Lower leg skin (tissue), 4 donors: ENCODE measurements around the gene KAZN. TPM values are rescaled to one million over a fixed set of nuclear protein-coding genes. Genes with fewer than 3 reads are reported as not detected.

Experiments used
- DNase-seq, 2 donors: peaks; one replicate each; pipeline ENCODE4 v3.0.0-alpha.2; 2019; ENCODE audit warnings: low spot score in 2 of 2
- H3K4me3 ChIP-seq: fragments of 200-600 bp; sonication (generic); 2 replicates; pipeline ENCODE4 v1.5.1; 2017; ENCODE audit warnings: mild to moderate bottlenecking, low read depth; ENCODE audit not compliant: poor library complexity, severe bottlenecking
- CTCF ChIP-seq, 3 donors: fragments of 450-650 bp; IDR thresholded peaks; one replicate each; pipeline ENCODE4 v1.5.1; 2016; ENCODE audit warnings: antibody characterized with exemption in 3 of 3, mild to moderate bottlenecking in 3 of 3, moderate library complexity in 2 of 3
- POLR2A ChIP-seq, 2 donors: fragments of 450-650 bp; IDR thresholded peaks; one replicate each; pipeline ENCODE4 v1.6.1; 2016 to 2017; ENCODE audit warnings: antibody characterized with exemption in 2 of 2, mild to moderate bottlenecking in 1 of 2, moderate library complexity in 1 of 2
- WGBS, 2 donors: methylation state at CpG; one replicate each; pipeline ENCODE4 v1.1.5; 2018; 5-methylcytosine and 5-hydroxymethylcytosine counted together
- intact Hi-C: fragments of 100-400 bp; cut with DNase I; formaldehyde crosslinking; loops from one replicate; pipeline ENCODE4 v1.15.0; 2023; ENCODE audit warnings: low total_unique reads
- total RNA-seq, 4 donors: library from RNA; depleted of rRNA; stranded (reverse); fragments of >200 nt; gene quantifications; one replicate each; pipeline ENCODE4 v1.1.0, GENCODE V29; 2016

The KAZN gene
- total RNA-seq, 4 donors from 2014 or later, result 21.4 to 36.0 (median 28.4) TPM

- WGBS, 2 donors, result 89 to 90% methylated on average over 9 of the region's 9 CpGs
- DNase-seq, result no peak
- TF ChIP-seq POLR2A (IDR thresholded peaks at IDR 0.05) (no peak), CTCF (IDR thresholded peaks at IDR 0.05) (no peak)
- no peak overlapping the region for H3K4me3 ChIP-seq
- intact Hi-C loops, result no loop called here
Measured at GRCh38 chr1:14786109-14786675, 187.7 kb downstream of the KAZN start.

- 57 to 69% methylated on average over 1 of the region's 1 CpG for WGBS, 2 donors
- no peak for DNase-seq
- intact Hi-C loops, result no loop called here
- H3K4me3 ChIP-seq, result no peak overlapping the region
- TF ChIP-seq POLR2A (IDR thresholded peaks at IDR 0.05) (no peak), CTCF (IDR thresholded peaks at IDR 0.05) (no peak)
Measured at GRCh38 chr1:14786681-14787080, 188.2 kb downstream of the KAZN start.

- intact Hi-C loops, result no loop called here
- WGBS, 2 donors, result 62 to 67% methylated on average over 10 of the region's 10 CpGs
- no peak for TF ChIP-seq POLR2A (IDR thresholded peaks at IDR 0.05)
- TF ChIP-seq CTCF (IDR thresholded peaks at IDR 0.05), result no peak
- no peak overlapping the region for H3K4me3 ChIP-seq
- DNase-seq, result no peak
Measured at GRCh38 chr1:14787604-14788003, 189.1 kb downstream of the KAZN start.

- H3K4me3 ChIP-seq, result no peak overlapping the region
- DNase-seq, result no peak
- TF ChIP-seq CTCF (IDR thresholded peaks at IDR 0.05), result no peak
- no peak for TF ChIP-seq POLR2A (IDR thresholded peaks at IDR 0.05)
- intact Hi-C loops, result no loop called here
- 51 to 56% methylated on average over 7 of the region's 7 CpGs for WGBS, 2 donors
Measured at GRCh38 chr1:14788080-14788479, 189.6 kb downstream of the KAZN start.

- intact Hi-C loops, result no loop called here
Measured at GRCh38 chr1:14790982-14791381, 192.5 kb downstream of the KAZN start.

More at GRCh38 chr1:14790982-14791381, 192.5 kb downstream of the KAZN start:
- no peak overlapping the region for H3K4me3 ChIP-seq
- TF ChIP-seq POLR2A (IDR thresholded peaks at IDR 0.05) (no peak), CTCF (IDR thresholded peaks at IDR 0.05) (no peak)
- 76 to 86% methylated on average over 7 of the region's 7 CpGs for WGBS, 2 donors
- no peak for DNase-seq
